ENCODE results near the gene KCNG4.

DNA sequence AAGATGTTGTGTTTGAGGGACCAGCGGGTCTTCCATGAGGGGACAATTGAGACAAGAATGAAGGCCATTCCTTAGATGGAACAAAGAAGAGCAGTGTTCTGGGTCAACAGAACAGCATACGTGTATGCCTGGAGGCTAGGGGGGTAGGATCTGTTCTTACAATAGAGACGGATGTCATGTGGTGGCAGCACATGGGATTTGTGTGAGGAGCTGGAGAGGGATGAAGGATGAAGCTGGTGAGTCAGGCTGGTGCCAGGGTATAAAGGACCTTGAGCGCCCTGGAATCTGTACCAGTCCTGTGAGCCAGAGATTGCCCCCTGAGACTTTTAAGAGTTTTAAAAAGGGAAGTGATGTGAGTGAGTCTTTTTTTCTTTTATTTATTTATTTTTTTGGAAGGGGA, 32.1 kb upstream of the KCNG4 start:
- TF ChIP-seq CTCF (conservative IDR thresholded peaks at IDR 0.05 in 1 of 2, IDR thresholded peaks at IDR 0.05 in 1 of 2; ENCODE audit: low read depth in 1 of 2, low read length in 2 of 2) (no peak), EZH2 (IDR thresholded peaks at IDR 0.05; ENCODE audit: low read length, missing control alignments) (no peak)

Data from fibroblast of lung (primary cell).